Choroid plexus epithelial cell (primary cell): ENCODE results near the gene ATN1.
"Not testable (repeated sequence)": the region's sequence is repeated elsewhere in the genome, so short reads cannot be mapped to it uniquely, and the experiment has no call there.

Source experiments
- DNase-seq: peaks from one replicate; pipeline ENCODE4 v3.0.0-alpha.2; 2010; ENCODE audit warnings: low read depth
- H3K4me3 ChIP-seq: 2 replicates; pipeline ENCODE4 v1.5.1; 2011; ENCODE audit warnings: low read depth, mild to moderate bottlenecking, control low read depth, low read length, moderate library complexity
- CTCF ChIP-seq: conservative IDR thresholded peaks from 2 replicates; pipeline ENCODE4 v1.5.1; 2011; ENCODE audit warnings: low read depth, mild to moderate bottlenecking, control low read depth, inconsistent platforms, low read length, moderate library complexity

Gene ATN1

DNA sequence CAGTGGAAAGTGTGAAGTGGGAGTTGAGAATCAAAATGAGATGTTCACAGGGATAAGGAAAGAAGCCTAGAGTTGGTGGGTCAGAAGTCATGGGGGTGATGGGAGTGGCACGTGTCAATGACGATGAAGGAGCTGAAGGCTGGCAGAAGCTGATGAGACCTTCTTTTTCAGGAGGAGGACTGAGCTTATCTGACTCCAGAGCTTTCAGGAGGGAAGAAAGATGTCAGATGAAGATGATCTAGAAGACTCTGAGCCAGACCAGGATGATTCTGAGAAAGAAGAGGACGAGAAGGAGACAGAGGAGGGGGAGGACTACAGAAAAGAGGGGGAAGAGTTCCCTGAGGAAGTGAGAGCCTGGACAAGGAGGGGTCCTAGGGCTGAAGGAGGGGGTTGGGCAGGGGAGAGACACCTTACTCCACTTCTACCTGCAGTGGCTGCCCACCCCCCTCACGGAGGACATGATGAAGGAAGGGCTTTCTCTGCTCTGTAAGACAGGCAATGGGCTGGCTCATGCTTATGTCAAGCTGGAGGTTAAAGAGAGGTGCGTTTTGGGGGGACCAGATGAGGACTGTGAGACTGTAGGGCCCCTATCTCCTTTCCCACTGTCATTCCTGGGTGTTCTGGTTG lies 22.2 kb upstream of the ATN1 start:
- peak overlapping the region; percentile 85 for H3K4me3 ChIP-seq
- TF ChIP-seq CTCF, result no peak
- DNase-seq, result no peak

- not testable (repeated sequence) for DNase-seq
These were observed 19.6 kb upstream of the ATN1 start for GRCh38 chr12:6908141-6908540.

DNA sequence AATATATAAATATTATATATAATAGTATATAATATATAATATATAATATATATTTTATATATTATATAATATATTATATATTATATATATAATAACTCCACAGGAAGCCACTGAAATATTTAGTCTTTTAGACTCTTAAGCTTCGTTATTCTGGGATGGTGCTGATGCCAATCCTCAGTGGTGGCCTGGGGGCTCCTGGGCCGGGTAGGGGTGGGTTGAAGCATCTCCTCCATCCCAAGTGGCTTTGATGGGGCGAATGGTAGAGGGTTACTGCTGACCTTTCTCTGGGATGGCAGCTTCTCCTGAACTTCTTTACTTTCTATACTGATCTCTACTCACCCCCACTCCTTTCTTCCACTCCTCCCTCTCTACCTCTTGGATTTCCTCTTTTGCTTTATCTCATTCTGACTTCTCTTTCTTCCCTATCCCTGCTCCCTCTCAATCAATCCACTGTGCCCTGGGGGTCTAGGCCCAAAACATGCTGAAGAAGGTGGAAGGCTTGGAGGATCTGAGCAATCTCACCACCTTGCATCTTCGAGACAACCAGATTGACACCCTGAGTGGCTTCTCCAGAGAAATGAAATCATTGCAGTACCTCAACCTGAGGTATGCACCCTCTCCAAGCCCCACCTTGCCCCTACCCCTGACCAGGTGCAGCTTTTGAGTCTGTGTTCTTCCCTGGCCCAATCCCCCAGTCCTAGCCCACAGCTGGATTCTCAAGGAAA lies 18.2 kb upstream of the ATN1 start:
- TF ChIP-seq CTCF, result no peak
- H3K4me3 ChIP-seq, result no peak overlapping the region
- no peak for DNase-seq

More at GRCh38 chr12:6908141-6908540, 19.6 kb upstream of the ATN1 start:
- H3K4me3 ChIP-seq, result not testable (repeated sequence)

- no peak for DNase-seq
- no peak overlapping the region for H3K4me3 ChIP-seq
- no peak for TF ChIP-seq CTCF
These were observed 15.4 kb upstream of the ATN1 start for GRCh38 chr12:6912164-6912935.

DNA sequence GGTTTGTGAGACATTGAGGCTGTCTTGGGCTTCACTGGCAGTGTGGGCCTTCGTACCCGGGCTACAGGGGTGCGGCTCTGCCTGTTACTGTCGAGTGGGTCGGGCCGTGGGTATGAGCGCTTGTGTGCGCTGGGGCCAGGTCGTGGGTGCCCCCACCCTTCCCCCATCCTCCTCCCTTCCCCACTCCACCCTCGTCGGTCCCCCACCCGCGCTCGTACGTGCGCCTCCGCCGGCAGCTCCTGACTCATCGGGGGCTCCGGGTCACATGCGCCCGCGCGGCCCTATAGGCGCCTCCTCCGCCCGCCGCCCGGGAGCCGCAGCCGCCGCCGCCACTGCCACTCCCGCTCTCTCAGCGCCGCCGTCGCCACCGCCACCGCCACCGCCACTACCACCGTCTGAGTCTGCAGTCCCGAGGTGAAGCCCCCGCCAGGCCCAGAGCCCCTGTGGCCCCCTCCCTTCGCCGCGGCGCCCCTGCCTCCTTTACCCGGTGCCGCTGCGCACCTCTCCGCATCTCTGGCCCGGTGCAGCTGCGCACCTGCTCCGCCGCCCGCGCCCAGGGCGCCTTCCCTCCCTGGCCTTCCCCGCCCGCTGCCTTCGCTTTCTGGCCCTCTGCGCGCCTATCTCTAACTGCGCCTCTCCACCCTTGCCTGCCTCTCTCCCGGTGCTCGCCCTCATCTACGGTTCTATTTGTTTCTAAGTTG lies 13.4 kb upstream of the ATN1 start, which contains the start of gene ENO2:
ENO2 (plus strand) TSS at position 335 of the 701 bp plus-strand sequence. CDS start 1,253 bp downstream, outside the sequence.
- DNase-seq, result peak; percentile 55
- H3K4me3 ChIP-seq, result peak within 1 kb of the TSS; percentile 69
- TF ChIP-seq CTCF, result no peak

GRCh38 chr12:6914947-6915788 lies 12.6 kb upstream of the ATN1 start:
- no peak for DNase-seq
- peak overlapping the region; percentile 69 for H3K4me3 ChIP-seq
- TF ChIP-seq CTCF, result no peak
